K562 (cell line): Measurements from ENCODE around the gene PDCL3. TPM values are rescaled to one million over a fixed set of nuclear protein-coding genes. Genes with fewer than 3 reads are reported as not detected.

ENCODE experiments used
- ATAC-seq: fragments of 200-7000 bp; cut with Tn5 transposase; 3 replicates; pipeline ENCODE4 v1.9.1; 2020; ENCODE audit warnings: moderate library complexity
- BruUV-seq: library from RNA; stranded (reverse); fragments of 400-500 nt; replicated peaks from 2 replicates; lab custom pipeline; 2021; lab: Mats Ljungman, UMichigan
- CTCF ChIA-PET: fragments of 300-600 bp; formaldehyde crosslinking; extraction: SDS; loops from one replicate; lab custom pipeline; 2021; ENCODE audit warnings: low intra/inter-chr PET ratio; lab: Yijun Ruan, JAX
- POLR2A ChIA-PET: fragments of 300-600, 350-650 bp; sonication (Branson Sonifier 250); formaldehyde crosslinking; extraction: SDS; loops from one replicate; lab custom pipeline; 2021; ENCODE audit warnings: antibody characterized with exemption, inconsistent platforms; lab: Yijun Ruan, JAX
- DNase-seq, 4 experiments: peaks; one replicate each; pipeline versions ENCODE4 v3.0.0 to v3.0.0-alpha.2; 2011 to 2018; ENCODE audit warnings: low spot score in 3 of 4, mixed read lengths in 3 of 4; ENCODE audit errors: extremely low read depth in 1 of 4
- FAIRE-seq: peaks from 2 replicates; lab custom pipeline; 2011; peaks lifted over from hg19 to GRCh38; lab: Jason Lieb, UNC
- H2AFZ ChIP-seq: 2 replicates; pipeline ENCODE4 v1.6.0; 2011; ENCODE audit warnings: low read depth, low read length, control low read depth, inconsistent platforms
- H3K27ac ChIP-seq: fragments of 200-600 bp; 3 replicates; pipeline ENCODE4 v1.8.0; 2011; ENCODE audit warnings: low read depth, mild to moderate bottlenecking, control low read depth, inconsistent platforms, low read length, moderate library complexity, mixed read lengths; ENCODE audit errors: extremely low read depth
- H3K27me3 ChIP-seq, 2 experiments: fragments of 300-600 bp in 1 of 2; 2 replicates in 1 of 2; 3 replicates in 1 of 2; pipeline versions ENCODE4 v1.6.0 to v1.8.0; 2011; ENCODE audit warnings: inconsistent platforms in 2 of 2, low read length in 2 of 2, mild to moderate bottlenecking in 1 of 2, mixed read lengths in 1 of 2, moderate library complexity in 1 of 2; ENCODE audit not compliant: control insufficient read depth in 2 of 2, insufficient read depth in 2 of 2
- H3K36me3 ChIP-seq: fragments of 300-600 bp; 3 replicates; pipeline ENCODE4 v1.8.0; 2011; ENCODE audit warnings: mild to moderate bottlenecking, low read length, inconsistent platforms; ENCODE audit not compliant: control insufficient read depth, insufficient read depth
- H3K4me1 ChIP-seq, 2 experiments: fragments of 200-600 bp in 1 of 2; replicated peaks in 1 of 2; 2 replicates in 1 of 2; 3 replicates in 1 of 2; pipeline versions ENCODE4 v1.5.1 to v1.8.0; 2011; ENCODE audit warnings: inconsistent platforms in 2 of 2, low read length in 2 of 2, mild to moderate bottlenecking in 1 of 2, mixed read lengths in 1 of 2, moderate library complexity in 1 of 2; ENCODE audit not compliant: control insufficient read depth in 2 of 2, insufficient read depth in 2 of 2
- H3K4me2 ChIP-seq: 2 replicates; pipeline ENCODE4 v1.6.1; 2011; ENCODE audit warnings: low read length, control low read depth, inconsistent platforms, mixed read lengths; ENCODE audit not compliant: insufficient read depth
- H3K4me3 ChIP-seq: fragments of 200-600 bp; sonication (generic), shearing (Covaris generic); 2 replicates; pipeline ENCODE4 v1.5.1; 2016; ENCODE audit warnings: control low read depth, inconsistent platforms
- H3K79me2 ChIP-seq: fragments of 200-600 bp; 3 replicates; pipeline ENCODE4 v1.8.0; 2011; ENCODE audit warnings: low read length, inconsistent platforms; ENCODE audit not compliant: control insufficient read depth, insufficient read depth
- H3K9ac ChIP-seq, 2 experiments: 2 replicates each; pipeline versions ENCODE4 v1.6.0 to v1.6.1; 2011; ENCODE audit warnings: low read depth in 2 of 2, low read length in 2 of 2, control low read depth in 1 of 2, inconsistent platforms in 1 of 2, mild to moderate bottlenecking in 1 of 2, mixed read lengths in 1 of 2; ENCODE audit not compliant: insufficient read depth in 1 of 2
- H3K9me1 ChIP-seq: one replicate; pipeline ENCODE4 v1.6.0; 2011; ENCODE audit warnings: inconsistent platforms, mild to moderate bottlenecking, low read length, moderate library complexity; ENCODE audit not compliant: control insufficient read depth, insufficient read depth
- H3K9me3 ChIP-seq: replicated peaks from 2 replicates; pipeline ENCODE4 v1.5.1; 2011; ENCODE audit warnings: low read depth, low read length, inconsistent platforms; ENCODE audit not compliant: control insufficient read depth, insufficient read depth
- H4K20me1 ChIP-seq: replicated peaks from 2 replicates; pipeline ENCODE4 v1.6.1; 2011; ENCODE audit warnings: low read length, inconsistent platforms, mixed read lengths; ENCODE audit not compliant: control insufficient read depth, insufficient read depth
- C11orf30 ChIP-seq: fragments of 450-650 bp; IDR thresholded peaks from 2 replicates; pipeline ENCODE4 v1.6.1; 2016; ENCODE audit warnings: low read depth, mild to moderate bottlenecking
- CREM ChIP-seq: IDR thresholded peaks from 2 replicates; pipeline ENCODE4 v1.6.1; 2014; ENCODE audit warnings: antibody characterized with exemption, low read depth
- CTCF ChIP-seq, 3 experiments: IDR thresholded peaks in 2 of 3; conservative IDR thresholded peaks in 1 of 3; 2 replicates each; pipeline ENCODE4 v1.5.1; 2011 to 2012; ENCODE audit warnings: low read length in 3 of 3, mild to moderate bottlenecking in 3 of 3, control low read depth in 2 of 3, improper control_type of control experiment in 1 of 3, inconsistent platforms in 1 of 3, low read depth in 1 of 3, mixed read lengths in 1 of 3, moderate library complexity in 1 of 3; ENCODE audit not compliant: insufficient read depth in 2 of 3
- FOXM1 ChIP-seq, 2 experiments: fragments of 450-650 bp in 1 of 2; sonication (generic) in 1 of 2; formaldehyde crosslinking in 1 of 2; IDR thresholded peaks; 2 replicates each; pipeline versions ENCODE4 v1.6.1 to v1.9.0; 2017 to 2022; ENCODE audit warnings: low read depth in 2 of 2, mild to moderate bottlenecking in 2 of 2, missing genetic modification reagents in 1 of 2, moderate library complexity in 1 of 2
- NRF1 ChIP-seq, 2 experiments: fragments of 450-650 bp; IDR thresholded peaks in 1 of 2; conservative IDR thresholded peaks in 1 of 2; 2 replicates each; pipeline ENCODE4 v1.6.1; 2014; ENCODE audit warnings: mild to moderate bottlenecking in 2 of 2
- PTRF ChIP-seq: fragments of 450-650 bp; IDR thresholded peaks from 2 replicates; pipeline ENCODE4 v1.6.1; 2016; ENCODE audit warnings: mild to moderate bottlenecking, missing genetic modification characterization, missing compliant biosample characterization
- RAD21 ChIP-seq, 2 experiments: fragments of 250-450 bp in 1 of 2; fragments of 450-650 bp in 1 of 2; sonication (Bioruptor Pico) in 1 of 2; formaldehyde crosslinking in 1 of 2; IDR thresholded peaks in 1 of 2; conservative IDR thresholded peaks in 1 of 2; 2 replicates each; pipeline versions ENCODE4 v1.4.0 to v1.8.0; 2020 to 2022; ENCODE audit warnings: mild to moderate bottlenecking in 2 of 2, moderate library complexity in 1 of 2
- RFX1 ChIP-seq: fragments of 450-650 bp; IDR thresholded peaks from 2 replicates; pipeline ENCODE4 v1.6.1; 2016; ENCODE audit warnings: mild to moderate bottlenecking, moderate library complexity
- ZFP1 ChIP-seq: fragments of 450-650 bp; formaldehyde crosslinking; IDR thresholded peaks from 2 replicates; pipeline ENCODE4 v1.4.0; 2020; ENCODE audit warnings: mild to moderate bottlenecking, mixed read lengths
- WGBS: fragments of 100-300 bp; shearing (Covaris generic); methylation state at CpG from one replicate; pipeline ENCODE4 v1.1.6; 2016; ENCODE audit warnings: low coverage, mixed read lengths; ENCODE audit not compliant: insufficient coverage; ENCODE audit errors: missing lambda C conversion rate; 5-methylcytosine and 5-hydroxymethylcytosine counted together
- in situ Hi-C: fragments of 300-500 bp; cut with MboI; formaldehyde crosslinking; loops from 4 replicates; pipeline ENCODE4 v1.15.0; 2018; ENCODE audit warnings: inconsistent platforms, mixed read lengths
- intact Hi-C: fragments of 100-400 bp; cut with micrococcal nuclease; formaldehyde crosslinking; loops from 2 replicates; pipeline ENCODE4 v1.14.2; 2022
- polyA plus RNA-seq, 8 experiments: library from polyadenylated mRNA; depleted of rRNA in 4 of 8; stranded (reverse) in 5 of 8; unstranded in 3 of 8; fragments of >200 nt; fragmentation: Nextera tagmentation in 2 of 8; fragmentation: Illumina TruSeq in 1 of 8; extraction: Ambion mirVana in 2 of 8; extraction: Trizol in 1 of 8; gene quantifications; 2 replicates each; pipeline versions ENCODE4 v1.2.1 to v1.2.3, GENCODE V29; 2011 to 2014; ENCODE audit warnings: inconsistent platforms in 1 of 8, missing spikeins in 1 of 8
- total RNA-seq, 7 experiments: library from RNA; depleted of rRNA in 6 of 7; stranded (reverse); fragments of >200 nt in 6 of 7; fragmentation: Illumina TruSeq in 2 of 7; extraction: Trizol in 2 of 7; gene quantifications; 2 replicates each; pipeline versions ENCODE4 v1.2.1 to v1.2.3, GENCODE V29; 2011 to 2021; ENCODE audit warnings: low replicate concordance in 1 of 7
- TF ChIP-seq, protein P1 (sequence below): IDR thresholded peaks from 2 replicates; pipeline ENCODE4 v1.6.1; 2012; ENCODE audit warnings: low read depth, low read length, improper control_type of control experiment, borderline replicate concordance
- TF ChIP-seq, protein P2 (sequence below): fragments of 250-450 bp; sonication (Bioruptor Pico); IDR thresholded peaks from 2 replicates; pipeline ENCODE4 v1.5.0; 2020; ENCODE audit warnings: mild to moderate bottlenecking, borderline replicate concordance

Gene PDCL3
- total and polyA plus RNA-seq, 9 of the 15 experiments (the other 6 are each of a cell fraction or from before 2014, with no cell fraction given) = 16.6 to 76.7 (median 26.9) TPM

GRCh38 chr2:100603414-100603813 is 40.6 kb downstream of the PDCL3 start:
- WGBS = 13% methylated on average over 7 of the region's 7 CpGs
- in situ Hi-C loops = no loop called here
- H3K4me2 ChIP-seq = no peak overlapping the region
- ChIA-PET CTCF (interaction anchor here (0.6 kb wide), 1 partner anchor 29 kb away, joined by 3 read pairs; no protein-coding TSS in a partner anchor), POLR2A (no interaction called here)
- no peaks in the 10 kb centered on the region for H3K9me1 ChIP-seq
- 0 out of 2 replicates have a peak, but pooled peaks cover 6% of the 10 kb centered on the region for H4K20me1 ChIP-seq
- BruUV-seq = no TSS peak
- no peaks in the 10 kb centered on the region for H3K36me3 ChIP-seq
- H3K4me3 ChIP-seq = no peak overlapping the region
- TF ChIP-seq ZFP1 (CRISPR knock-in tag) (no peak), NRF1 (conservative IDR thresholded peaks at IDR 0.05 in 1 of 2, IDR thresholded peaks at IDR 0.05 in 1 of 2) (peak; percentile 42 to 59; a peak in 3 of 4 replicates), RFX1 (no peak), C11orf30 (no peak), RAD21 (CRISPR knock-in tag; conservative IDR thresholded peaks at IDR 0.05 in 1 of 2, IDR thresholded peaks at IDR 0.05 in 1 of 2) (no peak), PTRF (tag) (no peak), FOXM1 (IDR thresholded peaks at IDR 0.05; ENCODE audit: low read depth) (no peak), FOXM1 (CRISPR knock-in tag; IDR thresholded peaks at IDR 0.05; ENCODE audit: low read depth) (no peak), CREM (no peak), CTCF (IDR thresholded peaks at IDR 0.05 in 2 of 3, conservative IDR thresholded peaks at IDR 0.05 in 1 of 3; ENCODE audit: insufficient read depth in 2 of 3, low read depth in 1 of 3, low read length in 3 of 3) (0 out of 6 replicates have a peak, but pooled peaks of 1 of the 3 experiments have one; percentile 3)
- TF ChIP-seq, protein P1, sequence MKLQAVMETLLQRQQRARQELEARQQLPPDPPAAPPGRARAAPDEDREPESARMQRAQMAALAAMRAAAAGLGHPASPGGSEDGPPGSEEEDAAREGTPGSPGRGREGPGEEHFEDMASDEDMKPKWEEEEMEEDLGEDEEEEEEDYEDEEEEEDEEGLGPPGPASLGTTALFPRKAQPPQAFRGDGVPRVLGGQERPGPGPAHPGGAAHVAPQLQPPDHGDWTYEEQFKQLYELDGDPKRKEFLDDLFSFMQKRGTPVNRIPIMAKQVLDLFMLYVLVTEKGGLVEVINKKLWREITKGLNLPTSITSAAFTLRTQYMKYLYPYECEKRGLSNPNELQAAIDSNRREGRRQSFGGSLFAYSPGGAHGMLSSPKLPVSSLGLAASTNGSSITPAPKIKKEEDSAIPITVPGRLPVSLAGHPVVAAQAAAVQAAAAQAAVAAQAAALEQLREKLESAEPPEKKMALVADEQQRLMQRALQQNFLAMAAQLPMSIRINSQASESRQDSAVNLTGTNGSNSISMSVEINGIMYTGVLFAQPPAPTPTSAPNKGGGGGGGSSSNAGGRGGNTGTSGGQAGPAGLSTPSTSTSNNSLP = no peak
- TF ChIP-seq, protein P2, sequence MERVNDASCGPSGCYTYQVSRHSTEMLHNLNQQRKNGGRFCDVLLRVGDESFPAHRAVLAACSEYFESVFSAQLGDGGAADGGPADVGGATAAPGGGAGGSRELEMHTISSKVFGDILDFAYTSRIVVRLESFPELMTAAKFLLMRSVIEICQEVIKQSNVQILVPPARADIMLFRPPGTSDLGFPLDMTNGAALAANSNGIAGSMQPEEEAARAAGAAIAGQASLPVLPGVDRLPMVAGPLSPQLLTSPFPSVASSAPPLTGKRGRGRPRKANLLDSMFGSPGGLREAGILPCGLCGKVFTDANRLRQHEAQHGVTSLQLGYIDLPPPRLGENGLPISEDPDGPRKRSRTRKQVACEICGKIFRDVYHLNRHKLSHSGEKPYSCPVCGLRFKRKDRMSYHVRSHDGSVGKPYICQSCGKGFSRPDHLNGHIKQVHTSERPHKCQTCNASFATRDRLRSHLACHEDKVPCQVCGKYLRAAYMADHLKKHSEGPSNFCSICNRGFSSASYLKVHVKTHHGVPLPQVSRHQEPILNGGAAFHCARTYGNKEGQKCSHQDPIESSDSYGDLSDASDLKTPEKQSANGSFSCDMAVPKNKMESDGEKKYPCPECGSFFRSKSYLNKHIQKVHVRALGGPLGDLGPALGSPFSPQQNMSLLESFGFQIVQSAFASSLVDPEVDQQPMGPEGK (CRISPR knock-in tag) = no peak
- H2AFZ ChIP-seq = no peak overlapping the region
- H3K9ac ChIP-seq = no peak overlapping the region
- DNase-seq = no peak
- peaks cover 18 to 41% of the 10 kb centered on the region in 2 experiments for H3K27me3 ChIP-seq
- no peak for FAIRE-seq
- peak; percentile 51; the same call in 1 of the 3 replicates for ATAC-seq
- H3K27ac ChIP-seq = no peak overlapping the region
- H3K4me1 ChIP-seq = no peaks in the 10 kb centered on the region
- H3K9me3 ChIP-seq = no peaks in the 10 kb centered on the region
- intact Hi-C loops = loop anchor here (10.0 kb wide), 2 partner anchors 109 to 179 kb away; no protein-coding TSS in a partner anchor
- no peaks in the 10 kb centered on the region for H3K79me2 ChIP-seq
